ENCODE results near the gene MAST2. TPM values are rescaled to one million over a fixed set of nuclear protein-coding genes. Genes with fewer than 3 reads are reported as not detected.
A peak's percentile ranks its signal among the peaks of the same experiment; 100 is the strongest.
"Not testable (repeated sequence)": the region's sequence is repeated elsewhere in the genome, so short reads cannot be mapped to it uniquely, and the experiment has no call there.

The MAST2 gene
- total RNA-seq, 1 experiment from 2014 or later = 9.6 TPM

DNA sequence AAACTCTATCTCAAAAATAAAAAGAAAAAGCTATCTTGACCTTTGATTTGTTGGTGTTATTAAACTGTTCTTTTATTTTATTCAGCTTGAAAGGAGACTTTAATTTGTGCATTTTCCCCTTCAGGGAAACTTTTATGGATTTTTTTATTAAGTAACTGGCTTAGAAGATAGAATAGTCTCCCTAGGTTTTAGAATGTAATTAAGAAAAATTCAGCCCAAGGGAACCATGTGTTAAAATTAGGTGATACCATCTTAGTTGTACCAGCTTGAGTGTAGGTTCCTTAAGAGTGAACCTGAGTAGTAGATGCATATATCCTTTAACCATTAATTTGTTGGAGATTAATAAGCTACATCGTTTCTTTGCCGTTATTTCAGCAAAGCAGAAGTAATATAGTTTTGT, 11.4 kb downstream of the MAST2 start:
- no peak for DNase-seq (ENCODE audit: low spot score)

DNA sequence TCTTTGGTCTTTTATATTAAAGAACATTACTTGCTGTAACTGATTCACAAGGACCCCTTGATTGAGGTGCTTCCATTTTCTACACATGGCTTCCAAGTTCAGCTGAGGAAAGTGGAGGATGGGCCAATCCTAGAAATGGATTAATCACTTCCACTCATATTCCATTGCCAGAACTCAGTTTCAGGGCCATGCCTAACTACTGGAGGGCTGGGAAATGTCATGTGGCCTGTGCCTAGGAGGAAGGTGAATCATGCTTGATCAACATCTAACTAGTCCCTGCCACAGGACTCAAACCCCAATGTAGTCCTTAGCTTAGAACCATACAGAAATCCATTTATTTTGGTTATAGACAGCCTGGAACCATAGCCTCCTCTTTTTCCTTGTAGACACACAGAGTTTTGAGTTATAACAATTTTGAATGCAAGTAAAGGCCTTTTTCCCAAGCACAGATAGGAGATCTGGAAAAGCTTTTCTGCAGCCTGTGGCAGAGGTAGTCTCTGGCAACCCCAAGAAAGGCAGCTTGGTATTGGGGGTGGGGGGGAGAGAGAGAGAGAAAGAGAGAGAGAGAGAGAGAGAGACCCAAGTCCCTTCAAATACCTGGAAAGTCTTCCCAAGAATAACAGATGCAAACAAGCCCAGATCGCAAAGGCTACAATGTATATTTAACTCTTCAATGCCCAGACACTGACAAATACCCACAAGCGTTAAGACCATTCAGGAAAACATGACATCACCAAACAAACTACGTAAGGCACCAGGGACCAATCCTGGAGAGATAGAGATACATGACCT, 12.5 kb downstream of the MAST2 start:
- DNase-seq (ENCODE audit: low spot score) = no peak

DNA sequence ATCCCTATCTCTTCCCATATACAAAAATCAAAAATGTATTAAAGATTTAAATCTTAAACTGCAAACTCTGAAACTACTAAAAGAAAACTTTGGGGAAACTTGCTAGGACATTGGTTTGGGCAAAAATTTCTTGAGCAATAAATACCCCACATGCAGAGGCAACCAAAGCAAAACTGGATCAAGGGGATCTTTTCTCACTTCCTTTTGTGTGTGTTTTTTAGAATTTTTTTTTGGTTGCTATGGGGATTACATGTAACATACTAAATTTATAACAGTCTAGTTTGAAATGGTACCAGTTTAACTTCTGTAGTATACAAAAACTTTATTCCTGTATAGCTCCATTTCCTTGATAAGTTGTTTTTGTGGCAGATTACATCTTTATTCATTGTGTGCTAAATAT, 16.8 kb downstream of the MAST2 start:
- no peak for DNase-seq (ENCODE audit: low spot score)

DNA sequence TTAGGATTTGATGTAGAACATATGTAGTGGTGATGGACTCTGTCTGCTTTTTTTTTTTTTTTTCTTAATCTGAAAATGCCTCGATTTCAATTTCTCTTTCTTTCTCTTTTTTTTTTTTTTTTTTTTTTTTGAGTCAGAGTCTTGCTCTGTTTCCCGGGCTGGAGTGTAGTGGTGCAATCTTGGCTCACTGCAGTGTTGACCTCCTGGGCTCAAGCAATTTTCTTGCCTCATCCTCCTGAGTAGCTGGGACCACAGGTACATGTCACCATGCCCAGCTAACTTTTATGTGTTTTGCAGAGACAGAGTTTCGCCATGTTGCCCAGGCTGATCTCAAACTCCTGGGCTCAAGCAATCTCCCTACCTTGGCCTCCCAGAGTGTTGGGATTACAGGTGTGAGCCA, 17.4 kb downstream of the MAST2 start:
- DNase-seq (ENCODE audit: low spot score) = no peak

DNA sequence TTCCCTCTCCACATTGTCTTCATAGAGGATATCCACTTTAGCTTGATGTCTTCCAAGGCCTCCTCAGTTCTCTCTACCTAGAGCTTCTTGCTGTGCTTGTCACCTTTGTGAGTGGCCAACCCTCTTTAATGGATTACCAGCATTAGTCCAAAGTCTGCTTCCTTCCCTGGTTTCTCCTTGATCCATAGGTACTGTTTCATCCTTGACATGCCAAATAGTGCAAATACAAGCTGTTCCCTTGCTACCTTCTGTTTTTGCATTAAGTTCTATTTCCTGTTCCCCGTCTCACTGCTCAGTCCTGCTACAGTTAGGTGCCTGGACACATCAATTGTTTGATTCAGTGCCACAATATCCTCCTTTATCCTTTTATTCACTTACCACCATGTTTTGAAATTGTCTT, 19.2 kb downstream of the MAST2 start:
- DNase-seq (ENCODE audit: low spot score) = no peak

DNA sequence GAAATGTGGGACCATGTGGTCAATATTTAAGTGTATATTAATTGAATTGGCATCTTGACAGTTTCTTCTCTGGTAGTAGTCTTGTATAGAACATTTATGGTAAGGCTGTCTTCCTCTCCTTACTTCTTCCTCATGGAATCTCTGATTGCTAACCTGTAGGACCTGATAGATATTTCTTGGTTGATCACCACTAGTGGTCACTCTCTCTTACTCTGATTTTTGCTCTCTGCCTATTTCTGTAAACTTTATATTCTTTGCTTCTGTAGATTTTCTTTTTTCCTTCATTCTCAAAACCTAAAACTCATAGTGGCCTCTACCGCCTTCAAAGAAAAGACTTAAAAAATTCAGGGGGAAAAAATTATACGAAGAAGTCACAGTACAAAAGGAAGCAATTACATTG, 21.2 kb downstream of the MAST2 start:
- DNase-seq (ENCODE audit: low spot score) = no peak

DNA sequence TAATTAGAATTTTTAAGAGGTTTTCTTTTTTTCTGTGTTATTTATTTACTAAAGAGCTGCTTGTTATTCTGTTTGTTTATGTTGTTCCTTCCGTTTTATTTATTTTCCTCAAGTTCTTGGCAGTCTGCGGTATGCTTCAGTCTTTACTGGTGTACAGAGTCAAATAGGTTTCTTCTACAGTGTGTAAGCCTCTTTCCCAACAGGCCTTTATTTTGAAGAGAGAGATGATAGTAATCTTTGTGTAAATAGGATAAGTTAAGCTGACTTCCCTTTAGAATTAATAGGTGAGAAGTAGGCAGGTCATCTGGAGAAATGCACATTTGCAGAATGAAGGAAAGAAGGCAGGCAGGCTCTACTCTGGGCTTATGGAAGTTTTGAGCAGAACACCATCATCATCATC, 23.8 kb downstream of the MAST2 start:
- DNase-seq (ENCODE audit: low spot score) = no peak

DNA sequence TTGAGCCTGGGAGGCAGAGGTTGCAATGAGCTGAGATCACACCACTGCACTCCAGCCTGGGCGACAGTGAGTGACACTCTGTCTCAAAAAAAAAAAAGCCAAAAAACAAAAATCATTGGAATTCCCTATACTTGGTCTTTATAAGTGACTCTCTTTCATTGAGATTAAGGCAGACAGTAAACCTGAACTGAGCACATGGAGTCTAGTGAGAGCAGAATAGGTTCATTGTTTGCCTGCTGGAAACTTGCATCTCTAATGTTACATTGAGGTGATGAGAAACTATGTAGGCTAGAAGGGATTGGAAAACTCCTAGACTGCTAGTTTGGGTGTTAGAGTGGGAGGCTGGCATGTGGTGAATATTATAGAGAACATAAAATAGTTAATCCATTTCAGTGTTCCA, 25.4 kb downstream of the MAST2 start:
- no peak for DNase-seq (ENCODE audit: low spot score)

DNA sequence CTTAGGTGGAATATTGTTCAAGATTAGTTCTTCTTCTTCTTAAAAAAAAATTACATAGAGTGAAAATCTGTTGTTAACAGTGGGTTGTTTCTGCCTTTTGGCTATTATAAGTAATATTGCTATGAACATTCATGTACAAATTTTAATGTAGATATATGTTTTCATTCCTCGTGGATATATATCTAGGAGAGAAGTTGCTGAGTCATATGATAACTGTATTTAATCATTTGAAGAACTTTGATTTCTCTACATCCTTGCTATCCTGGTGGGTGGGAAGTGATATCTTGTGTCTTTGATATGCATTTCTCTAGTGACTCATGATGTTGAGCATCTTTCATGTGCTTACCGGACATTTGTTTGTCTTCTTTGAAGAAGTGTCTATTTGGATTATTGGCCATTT, 29.9 kb downstream of the MAST2 start:
- DNase-seq (ENCODE audit: low spot score) = no peak

DNA sequence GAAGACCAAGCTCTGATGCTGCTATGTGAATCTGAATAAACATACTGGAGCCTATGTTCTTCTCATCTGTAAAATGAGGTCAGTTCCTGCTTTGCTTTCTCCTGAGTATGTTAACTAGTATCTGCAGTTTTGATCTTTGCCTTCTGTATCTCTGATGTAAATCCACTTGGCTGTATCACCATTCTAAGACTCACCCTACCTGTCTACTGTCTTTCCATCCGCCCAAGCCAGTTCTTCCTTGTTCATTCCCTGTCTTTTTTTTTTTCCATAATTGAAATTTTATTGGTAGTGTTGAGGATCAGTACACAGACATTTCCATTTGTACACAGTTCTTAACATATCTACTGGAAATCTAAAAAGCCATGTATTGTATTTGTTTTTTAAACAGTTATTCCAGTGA, 31.3 kb downstream of the MAST2 start:
- DNase-seq (ENCODE audit: low spot score) = no peak

DNA sequence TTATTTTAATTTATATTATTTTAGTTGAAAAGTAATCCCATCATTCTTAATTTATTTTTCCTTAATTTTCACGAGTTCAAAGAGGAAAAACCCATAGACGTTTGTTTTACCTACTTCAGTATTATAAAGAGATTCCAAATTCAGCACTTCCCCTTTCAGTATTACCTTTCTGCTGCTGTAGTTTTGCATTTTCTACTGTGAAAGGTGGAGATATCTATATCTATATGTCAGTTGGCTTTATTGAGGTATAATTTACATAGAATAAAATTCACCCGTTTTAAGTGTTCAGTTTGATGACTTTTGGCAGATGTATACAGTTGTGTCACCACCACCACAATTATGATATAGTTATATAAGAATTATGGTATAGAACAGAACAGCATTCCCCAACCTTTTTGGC, 33.0 kb downstream of the MAST2 start:
- DNase-seq (ENCODE audit: low spot score) = no peak

DNA sequence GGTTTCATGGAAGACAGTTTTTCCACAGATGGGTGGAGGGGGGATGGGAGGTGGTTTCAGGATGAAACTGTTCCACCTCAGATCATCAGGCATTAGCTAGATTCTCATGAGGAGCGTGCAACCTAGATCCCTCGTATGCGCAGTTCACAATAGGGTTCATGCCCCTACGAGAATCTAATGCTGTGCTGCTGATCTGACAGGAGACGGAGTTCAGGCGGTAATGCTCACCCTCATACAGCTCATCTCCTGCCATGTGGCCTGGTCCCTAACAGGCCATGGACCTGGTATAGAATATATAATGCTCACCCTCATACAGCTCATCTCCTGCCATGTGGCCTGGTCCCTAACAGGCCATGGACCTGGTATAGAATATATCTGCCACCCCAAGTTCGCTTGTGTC, 33.4 kb downstream of the MAST2 start:
- not testable (repeated sequence) for DNase-seq (ENCODE audit: low spot score)

DNA sequence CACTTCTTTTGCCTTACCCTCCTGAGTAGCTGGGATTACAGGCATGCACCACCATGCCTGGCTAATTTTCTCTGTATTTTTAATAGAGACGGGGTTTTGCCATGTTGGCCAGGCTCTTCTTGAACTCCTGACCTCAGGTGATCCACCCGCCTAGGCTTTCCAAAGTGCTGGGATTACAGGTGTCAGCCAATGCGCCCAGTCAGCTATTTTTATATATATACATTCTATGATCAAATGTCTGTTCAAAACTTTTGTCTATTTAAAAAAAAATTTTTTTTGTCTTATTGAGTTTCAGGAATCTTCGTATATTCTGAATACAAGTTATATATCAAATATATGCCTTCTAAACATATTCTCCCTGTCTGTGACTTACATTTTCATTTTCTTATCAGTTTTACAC, 34.9 kb downstream of the MAST2 start:
- DNase-seq (ENCODE audit: low spot score) = not testable (repeated sequence)

DNA sequence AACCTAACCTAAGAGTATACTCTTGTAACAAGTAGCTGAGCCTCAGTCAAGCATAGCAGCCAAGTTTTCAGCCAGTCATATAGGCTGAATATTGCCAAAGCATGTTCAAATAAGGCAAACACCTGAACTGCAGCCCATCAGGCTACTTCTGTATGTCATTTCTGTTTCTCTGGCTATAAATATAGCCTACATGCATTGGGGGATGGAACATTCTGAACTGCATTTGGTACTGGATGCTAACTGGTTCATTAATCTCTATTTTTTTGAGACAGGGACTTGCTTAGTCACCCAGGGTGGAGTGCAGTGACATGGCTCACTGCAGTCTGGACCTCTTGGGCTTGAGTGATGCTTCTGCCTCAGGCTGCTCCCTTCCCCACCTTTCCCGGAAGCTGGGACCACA, 37.3 kb downstream of the MAST2 start:
- no peak for DNase-seq (ENCODE audit: low spot score)

DNA sequence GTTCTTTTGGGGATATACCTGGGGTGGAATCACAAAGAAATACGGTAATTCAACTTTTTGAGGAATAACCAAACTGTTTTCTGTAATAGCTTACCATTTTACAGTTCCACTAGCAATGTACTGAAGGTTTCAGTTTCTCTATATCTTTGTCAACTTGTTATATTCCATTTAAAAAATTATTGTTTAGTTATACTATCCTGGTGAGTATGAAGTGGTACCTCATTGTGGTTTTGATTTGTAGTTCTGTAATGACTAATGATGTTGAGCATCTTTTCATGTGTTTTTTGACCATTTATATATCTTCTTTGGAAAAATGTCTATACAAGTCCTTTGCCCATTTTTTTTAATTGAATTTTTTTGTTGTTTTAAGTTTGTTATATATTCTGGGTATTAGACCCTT, 39.4 kb downstream of the MAST2 start:
- DNase-seq (ENCODE audit: low spot score) = no peak

DNA sequence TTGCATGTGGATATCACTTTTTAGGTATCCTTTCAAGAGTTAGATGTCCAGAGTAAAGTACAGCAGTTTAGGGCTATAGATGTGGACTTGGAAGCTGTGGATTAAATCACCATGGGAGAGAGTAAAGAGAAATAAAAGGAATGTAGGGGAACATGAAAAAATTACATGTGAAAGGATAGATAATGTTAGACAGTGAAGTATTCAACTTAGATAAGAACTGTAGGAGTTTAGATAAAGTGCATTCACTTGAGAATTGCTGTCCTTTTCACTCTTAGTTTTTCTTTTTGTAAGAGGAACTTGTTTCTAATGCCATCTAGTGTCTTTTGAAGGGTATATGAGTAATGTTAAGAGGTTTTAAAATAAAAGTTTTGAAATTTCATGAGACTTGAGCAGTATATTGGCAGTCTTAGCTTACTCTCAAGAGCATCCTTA, 40.1 kb downstream of the MAST2 start:
- DNase-seq (ENCODE audit: low spot score) = peak; percentile 29

DNA sequence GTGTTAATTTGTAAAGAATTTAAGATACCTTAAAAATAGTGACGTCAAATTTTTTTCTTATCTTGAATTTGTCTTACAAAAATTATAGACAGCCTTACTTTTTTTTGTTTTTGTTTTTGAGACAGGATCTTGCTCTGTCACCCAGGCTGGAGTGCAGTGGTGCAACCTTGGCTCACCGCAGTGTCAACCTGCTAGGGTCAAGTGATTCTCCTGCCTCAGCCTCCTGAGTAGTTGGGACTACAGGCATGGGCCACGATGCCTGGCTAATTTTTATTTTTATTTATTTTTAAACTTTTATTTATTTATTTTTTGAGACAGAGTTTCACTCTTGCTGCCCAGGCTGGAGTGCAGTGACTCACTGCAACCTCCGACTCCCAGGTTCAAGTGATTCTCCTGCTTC, 40.6 kb downstream of the MAST2 start:
- not testable (repeated sequence) for DNase-seq (ENCODE audit: low spot score)

DNA sequence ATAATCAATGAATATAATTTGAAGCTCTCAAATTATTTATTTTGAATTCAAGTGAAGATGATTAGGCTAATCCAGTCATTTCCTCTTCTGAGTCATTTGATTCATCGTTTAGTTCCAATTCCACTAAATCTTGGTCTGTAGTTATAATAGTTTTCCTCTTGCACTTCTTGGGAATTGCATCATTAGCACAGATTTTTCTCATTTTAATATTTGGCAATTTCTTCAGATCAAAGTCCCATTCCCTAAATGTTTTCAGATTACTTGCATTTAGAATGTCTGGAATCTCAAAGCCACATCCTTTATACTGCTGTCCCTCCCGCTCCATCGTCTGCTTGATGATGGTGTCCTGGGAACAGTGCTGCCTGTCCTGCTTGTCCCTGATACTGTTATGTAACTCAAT, 43.5 kb downstream of the MAST2 start:
- no peak for DNase-seq (ENCODE audit: low spot score)

DNA sequence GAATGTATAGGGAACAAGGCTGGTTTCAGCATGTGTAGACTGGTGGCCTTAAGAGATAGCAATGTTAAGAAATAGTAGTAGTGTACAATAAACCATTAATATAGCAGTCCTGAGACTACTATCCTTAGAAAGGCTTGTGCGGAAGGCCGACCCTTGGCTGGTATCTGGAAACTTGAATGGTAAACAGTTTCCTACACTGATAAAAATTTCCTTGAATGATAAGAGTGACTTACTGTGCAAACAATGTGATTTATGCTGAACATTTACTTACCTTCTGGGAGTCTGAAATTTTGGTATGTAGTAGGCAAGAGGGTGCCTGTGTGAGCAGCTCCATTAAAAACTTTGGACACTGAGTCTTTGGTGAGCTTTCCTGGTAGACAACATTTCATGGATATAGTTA, 44.7 kb downstream of the MAST2 start:
- no peak for DNase-seq (ENCODE audit: low spot score)

DNA sequence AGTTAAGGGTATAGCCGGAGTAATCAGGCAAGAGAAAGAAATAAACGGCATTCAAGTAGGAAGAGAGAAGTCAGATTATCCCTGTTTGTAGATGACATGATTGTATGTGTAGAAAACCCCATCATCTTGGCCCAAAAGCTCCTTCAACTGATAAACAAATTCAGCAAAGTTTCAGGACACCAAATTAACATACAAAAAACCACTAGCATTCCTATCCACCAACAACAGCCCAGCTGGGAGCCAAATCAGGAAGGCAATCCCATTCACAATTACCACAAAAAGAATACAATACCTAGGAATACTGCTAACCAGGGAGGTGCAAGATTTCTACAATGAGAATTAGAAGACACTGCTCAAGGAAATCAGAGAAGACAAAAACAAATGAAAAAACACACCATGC, 45.3 kb downstream of the MAST2 start:
- no peak for DNase-seq (ENCODE audit: low spot score)

DNA sequence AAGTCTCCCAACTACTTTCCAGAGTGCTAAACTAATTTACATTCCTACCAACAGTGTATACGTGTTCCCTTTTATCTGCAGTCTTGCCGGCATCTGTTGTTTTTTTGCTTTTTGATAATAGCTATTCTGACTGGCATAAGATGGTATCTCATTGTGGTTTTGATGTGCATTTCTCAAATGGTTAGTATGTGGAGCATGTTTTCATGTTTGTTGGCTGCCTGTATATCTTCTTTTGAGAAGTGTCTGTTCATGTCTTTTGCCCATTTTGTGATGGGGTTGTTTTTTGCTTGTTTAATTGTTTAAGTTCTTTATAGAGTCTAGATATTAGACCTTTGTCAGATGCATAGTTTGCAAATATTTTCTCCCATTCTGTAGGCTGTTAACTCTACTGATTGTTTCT, 46.6 kb downstream of the MAST2 start:
- DNase-seq (ENCODE audit: low spot score) = no peak

DNA sequence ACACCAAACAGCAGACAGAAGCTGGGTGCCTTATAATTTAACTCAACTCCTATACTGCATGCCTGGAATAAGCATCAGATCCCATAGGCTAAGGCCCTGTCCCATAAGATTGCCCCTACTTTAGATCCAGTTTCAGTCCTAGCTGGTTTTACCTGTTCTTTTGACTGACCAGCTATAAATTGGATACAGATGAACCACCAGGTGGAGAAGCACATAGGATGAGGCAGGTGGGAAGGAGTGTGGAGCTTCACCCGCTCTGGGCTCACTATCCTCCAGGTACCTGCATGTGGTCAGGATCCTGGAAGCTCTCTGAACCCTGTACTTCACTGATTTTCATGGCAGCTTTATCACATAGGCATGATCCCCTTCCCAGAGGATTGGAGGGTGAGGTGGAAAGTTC, 51.3 kb downstream of the MAST2 start:
- no peak for DNase-seq (ENCODE audit: low spot score)

DNA sequence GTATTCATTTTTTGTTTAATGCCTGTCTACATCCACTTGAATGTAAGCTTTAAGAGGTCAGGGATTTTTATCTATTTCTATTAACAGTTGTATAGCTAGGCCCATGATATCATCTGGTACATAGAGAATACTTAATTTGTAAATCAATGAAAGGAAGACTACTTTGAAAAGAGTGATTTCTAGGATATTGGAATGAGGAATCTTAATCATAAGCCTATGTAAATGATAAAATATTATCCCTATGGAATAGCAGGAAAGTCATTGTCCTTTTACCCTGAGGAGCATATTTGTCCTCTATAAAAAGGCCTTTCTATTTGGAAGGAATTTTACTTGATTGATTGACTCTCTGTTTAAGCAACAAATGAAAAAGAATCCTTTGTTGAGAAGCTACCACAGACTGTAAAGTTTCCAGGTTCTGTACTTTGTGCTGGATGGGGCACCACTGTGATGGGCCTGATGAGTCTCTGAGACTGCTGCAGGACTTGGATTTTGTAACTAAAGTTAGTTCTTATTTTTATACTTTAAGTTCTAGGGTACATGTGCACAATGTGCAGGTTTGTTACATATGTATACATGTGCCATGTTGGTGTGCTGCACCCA, 53.8 kb downstream of the MAST2 start:
- DNase-seq (ENCODE audit: low spot score) = no peak
